Stimulated activated CD4-positive, alpha-beta T cell treated with anti-CD3 and anti-CD28 coated beads, Interleukin-4, amount 100 ng/mL, for 4 hours (primary cell): ENCODE data around the gene SLC16A13.
"Not testable (repeated sequence)": the region's sequence is repeated elsewhere in the genome, so short reads cannot be mapped to it uniquely, and the experiment has no call there.

Experiments
- DNase-seq, 2 experiments: peaks; one replicate each; pipeline ENCODE4 v3.0.0-alpha.2; 2020

The SLC16A13 gene

DNA sequence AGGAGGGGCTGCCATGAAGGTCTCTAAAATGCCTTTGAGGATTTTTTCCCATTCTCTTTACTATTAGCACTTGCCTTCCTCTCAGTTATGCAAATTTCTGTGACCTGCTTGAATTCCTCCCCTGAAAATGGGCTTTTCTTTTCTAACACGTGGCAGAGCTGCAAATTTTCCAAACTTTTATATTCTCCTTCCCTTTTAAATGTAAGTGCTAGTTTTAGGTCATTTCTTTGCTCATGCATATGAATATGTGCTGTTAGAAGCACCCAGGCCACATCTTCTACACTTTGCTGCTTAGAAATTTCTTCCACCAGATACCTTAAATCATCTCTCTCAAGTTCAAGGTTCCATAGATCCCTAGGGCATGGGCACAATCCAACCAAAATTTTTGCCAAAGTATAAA, 32.5 kb downstream of the SLC16A13 start:
- DNase-seq, result no peak

DNA sequence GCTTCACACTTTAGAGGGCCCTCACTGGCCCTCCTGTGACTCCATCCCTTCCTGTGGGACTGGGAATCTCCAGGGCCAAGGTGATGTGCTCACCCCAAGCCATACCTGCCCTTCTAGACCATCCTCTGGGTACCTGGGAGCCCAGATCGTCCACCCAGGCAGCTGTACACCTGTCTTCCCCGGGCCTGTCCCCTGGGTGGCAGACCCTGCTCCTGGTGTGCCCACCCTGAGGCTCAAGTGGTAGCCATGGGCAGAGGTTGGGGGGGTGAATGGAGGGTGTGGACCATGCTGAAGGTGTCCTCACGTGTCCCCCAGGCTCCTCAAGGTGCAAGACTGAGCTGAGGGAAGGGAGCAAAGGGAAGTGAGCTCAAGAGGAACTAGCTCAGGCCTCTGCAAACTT, 34.9 kb downstream of the SLC16A13 start:
- DNase-seq, result no peak

DNA sequence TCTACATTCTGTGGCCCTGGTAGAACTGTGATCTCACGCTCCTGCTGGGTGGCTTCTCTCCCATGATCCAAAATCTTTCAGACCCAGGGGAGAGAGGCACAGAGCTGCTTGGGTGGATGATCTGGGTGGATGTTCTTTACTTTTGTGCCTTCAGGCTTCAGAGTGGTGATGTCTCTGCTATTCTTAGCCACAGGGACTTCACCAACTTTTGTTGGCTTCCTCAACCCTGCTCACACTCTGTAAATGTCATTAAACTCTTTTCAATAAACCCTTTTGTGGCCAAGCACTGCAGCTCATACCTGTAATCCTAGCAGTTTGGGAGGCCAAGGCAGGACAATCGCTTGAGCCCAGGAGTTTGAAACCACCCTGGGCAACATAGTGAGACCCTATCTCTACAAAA, 36.6 kb downstream of the SLC16A13 start:
- DNase-seq, result no peak

DNA sequence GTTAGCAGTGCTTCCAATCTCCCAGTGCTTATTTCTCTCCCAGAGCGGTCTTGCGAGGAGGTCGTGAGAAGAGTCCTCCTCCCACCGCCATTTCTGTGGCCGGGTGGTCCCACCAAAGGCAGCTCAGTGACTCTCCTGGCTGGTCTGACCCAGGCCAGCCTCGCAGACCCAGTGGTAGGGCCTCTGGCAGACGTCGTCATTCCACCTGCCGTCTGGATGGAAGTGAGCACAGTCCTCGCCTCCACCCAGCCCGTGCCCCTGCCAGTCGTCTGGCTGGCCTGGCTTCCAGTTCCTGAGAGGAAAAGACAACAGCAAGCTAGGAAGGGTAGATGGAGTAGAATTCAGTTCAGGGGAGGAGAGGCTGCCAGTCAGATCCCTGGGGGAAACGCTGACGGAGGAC, 39.1 kb downstream of the SLC16A13 start:
- no peak for DNase-seq

DNA sequence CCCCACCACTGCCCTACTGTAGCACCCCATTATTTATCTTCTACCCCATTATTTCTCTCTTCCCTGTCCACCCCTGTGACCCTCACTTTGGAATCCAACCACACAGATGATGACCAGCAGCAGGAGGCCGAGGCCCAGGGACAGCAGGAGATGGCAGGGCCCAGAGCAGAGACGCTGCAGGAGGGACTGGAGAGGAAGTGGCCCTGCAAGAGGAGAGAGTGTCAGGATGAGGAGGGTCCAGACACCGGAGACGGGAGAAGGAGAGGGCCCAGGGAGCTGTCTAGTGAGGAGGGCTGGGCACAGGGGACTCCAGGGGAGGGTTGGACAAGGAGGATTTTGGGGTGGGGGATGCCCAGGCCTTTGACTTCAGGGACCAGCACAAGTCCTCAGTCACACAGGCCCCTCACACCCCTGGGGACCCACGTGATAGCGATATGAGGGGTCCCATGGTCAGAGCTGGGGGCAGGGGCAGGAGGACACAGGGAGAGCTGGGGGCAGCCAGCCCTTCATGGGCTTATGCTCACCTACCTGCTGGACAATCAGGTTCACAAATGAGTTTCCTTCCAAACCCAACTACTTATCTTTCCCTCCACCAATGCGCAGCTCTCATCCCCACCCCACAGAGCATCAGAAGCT, 42.2 kb downstream of the SLC16A13 start:
- DNase-seq, result no peak

DNA sequence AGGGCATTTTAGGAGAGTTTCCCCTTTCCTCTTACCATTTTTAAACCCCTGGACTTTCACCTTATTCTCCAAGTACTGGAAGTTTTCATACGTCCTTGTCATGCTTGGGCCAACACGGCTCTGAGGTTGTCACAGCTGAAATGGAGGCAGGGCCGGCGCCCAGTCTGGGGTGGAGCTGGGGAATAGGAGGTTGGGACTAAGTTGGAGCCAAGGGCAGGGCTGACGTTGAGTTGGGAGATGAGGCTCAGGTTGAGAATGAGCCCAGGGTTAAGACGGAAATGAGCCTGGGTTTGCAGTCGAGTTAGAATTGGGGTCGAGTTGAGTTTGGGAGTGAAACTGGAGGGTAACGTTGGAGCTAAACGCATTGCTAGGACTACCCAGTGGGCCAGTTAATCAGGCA, 42.9 kb downstream of the SLC16A13 start:
- DNase-seq, result no peak

DNA sequence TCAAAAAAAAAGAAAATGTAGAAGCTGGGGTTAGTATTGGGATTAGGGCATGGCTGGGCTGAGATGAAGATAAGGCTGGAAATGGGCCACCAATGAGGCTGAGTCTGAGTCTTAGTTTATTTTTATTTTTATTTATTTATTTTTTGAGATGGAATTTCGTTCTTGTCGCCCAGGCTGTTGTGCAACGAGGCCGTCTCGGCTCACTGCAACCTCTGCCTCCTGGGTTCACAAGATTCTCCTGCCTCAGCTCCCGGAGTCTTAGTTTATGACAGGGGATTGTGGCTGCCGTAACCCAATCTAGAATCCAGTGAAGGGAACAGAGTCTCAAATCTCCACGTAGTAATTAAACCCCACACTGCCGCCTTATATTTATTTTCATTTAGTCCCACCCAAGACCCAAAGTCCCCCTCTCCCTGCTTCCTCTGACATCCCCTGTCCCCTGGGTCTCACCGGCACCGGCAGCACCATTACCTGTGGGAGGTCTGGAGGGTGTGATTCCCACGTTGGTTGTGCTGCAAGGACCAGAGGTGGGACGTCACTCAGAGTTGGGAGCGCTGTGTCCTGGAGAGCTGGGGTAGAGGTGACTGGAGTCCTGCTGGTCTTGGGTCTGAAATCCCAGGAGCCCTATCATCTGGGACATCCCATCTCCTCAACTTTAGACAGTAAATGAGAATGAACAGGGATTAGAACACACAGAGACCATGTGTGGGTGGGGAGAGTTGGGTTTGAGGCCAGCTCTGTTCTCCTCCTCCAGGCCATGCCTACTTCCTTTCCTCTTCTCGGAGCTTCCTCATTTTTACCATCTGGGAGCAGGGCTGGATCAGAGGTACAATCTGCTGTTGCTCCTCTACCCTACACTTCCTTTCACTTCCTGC, 44.0 kb downstream of the SLC16A13 start, which contains the start of gene CLEC10A:
Gene CLEC10A, minus strand, starts transcription at position 671 of the 875 bp plus-strand sequence. CDS start 1,439 bp downstream, outside the sequence.
- no peak for DNase-seq

DNA sequence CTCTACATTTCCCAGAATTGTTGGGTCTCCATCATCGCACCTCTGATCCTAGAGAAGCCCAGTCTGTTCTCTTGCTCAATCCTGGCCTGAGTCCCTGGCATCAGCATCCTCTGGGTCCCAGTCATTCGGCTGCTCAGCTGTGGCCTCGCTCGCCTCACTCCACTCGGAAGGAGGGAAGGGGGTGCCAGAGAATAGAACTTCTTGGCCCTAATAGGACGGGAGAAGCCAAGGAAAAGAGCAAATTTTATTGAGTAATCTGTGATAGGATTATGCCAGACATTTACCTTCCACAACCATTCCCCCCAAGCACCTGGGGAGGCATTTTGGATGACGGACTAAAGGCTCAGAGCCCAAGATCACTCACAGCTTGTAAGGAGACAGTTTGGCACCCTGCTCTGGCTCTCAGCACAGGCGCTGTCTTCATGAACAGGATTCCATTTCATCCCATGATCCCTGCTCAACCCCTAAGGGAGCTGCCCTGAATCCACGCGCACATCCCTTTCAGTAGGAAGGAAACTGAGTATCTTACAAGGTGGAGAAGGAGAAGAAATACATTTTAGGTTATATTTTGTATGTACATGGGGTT, 44.7 kb downstream of the SLC16A13 start:
- DNase-seq, result no peak

DNA sequence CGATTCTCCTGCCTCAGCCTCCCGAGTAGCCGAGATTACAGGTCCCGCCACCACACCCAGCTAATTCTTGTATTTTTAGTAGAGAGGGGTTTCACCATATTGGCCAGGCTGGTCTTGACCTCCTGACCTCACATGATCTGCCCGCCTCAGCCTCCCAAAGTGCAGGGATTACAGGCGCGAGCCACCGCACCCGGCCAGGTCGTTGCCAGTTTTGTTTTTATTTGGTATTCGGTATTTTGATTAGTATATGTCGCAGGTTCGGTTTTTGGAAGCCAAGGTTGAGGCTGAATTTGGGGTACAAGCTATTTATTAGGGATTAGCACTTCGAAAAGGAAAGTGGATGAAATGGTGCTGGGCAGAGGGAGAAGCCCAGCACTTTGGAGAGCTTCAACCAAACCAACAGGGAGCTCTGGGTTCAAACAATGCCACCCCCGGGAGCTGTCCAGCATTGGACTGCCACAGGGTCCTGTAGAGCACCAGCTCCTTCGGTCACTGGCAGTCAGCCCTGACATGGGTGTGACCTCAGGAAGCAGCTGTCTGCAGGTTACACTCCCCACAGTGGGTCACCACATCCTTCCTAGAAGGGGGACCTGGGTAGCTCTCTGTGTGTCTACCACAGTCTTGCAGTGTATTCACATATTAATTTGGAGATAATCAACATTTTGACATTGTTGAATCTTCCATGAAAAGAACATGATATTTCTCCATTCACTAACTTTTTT, 45.7 kb downstream of the SLC16A13 start:
- DNase-seq, result no peak

DNA sequence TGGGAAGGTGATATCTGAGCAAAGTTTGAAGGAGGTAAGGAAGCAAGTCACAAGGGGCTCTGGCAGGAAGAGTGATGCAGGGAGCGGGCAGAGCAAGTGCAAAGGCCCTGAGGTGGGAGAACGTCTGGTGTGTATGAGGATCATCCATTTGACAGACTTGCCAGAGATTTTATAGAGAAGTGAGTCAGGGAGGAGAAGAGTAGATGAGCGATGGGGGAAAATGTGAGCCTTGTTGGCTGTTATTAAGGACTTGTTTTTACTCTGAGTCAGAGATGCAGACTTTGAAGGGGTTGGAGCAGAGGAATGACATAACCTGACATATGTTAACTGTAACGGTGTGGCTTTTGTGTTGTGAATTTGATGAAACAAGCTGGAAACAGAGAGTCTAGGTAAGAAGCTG, 47.8 kb downstream of the SLC16A13 start:
- DNase-seq, result no peak

DNA sequence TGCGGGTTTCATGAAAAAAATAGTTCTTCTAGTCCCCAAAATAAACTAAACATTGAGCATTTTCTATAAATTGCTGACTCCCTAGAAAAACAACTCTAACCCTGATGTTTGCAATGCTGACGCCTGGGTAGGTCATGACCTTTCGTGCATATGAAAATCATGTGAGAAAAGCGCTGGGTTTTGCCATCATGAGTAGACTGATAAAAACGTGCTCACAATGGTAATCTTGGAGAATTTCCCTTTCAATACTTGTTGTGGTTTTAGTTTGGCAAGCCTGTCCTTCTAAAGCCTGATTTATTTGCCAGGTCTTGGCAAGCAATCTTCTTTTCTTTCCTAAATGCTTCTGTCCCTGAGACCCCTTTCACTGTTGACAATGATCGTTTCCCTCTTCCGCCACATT, 48.3 kb downstream of the SLC16A13 start:
- DNase-seq, result no peak

DNA sequence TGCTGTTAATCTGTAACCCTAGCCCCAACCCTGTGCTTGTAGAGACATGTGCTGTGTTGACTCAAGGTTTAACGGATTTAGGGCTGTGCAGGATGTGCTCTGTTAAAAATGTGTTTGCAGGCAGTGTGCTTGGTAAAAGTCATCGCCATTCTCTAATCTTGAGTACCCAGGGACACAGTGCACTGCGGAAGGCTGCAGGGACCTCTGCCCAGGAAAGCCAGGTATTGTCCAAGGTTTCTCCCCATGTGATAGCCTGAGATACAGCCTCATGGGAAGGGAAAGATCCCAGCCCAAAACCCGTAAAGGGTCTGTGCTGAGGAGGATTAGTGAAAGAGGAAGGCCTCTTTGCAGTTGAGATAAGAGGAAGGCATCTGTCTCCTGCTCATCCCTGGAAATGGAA, 52.6 kb downstream of the SLC16A13 start:
- DNase-seq, result not testable (repeated sequence)

DNA sequence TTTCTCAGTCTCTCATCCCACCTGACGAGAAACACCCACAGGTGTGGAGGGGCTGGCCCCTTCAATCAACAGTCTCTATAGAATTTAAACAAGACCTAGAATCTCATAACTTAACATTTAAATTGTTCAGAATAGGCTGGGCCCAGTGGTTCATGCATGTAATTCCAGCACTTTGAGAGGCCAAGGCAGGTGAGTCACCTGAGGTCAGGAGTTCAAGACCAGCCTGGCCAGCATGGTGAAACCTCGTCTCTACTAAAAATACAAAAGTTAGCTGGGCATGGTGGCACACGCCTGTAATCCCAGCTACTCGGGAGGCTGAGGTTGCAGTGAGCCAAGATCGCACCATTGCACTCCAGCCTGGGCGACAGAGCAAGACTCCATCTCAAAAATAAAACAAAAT, 53.8 kb downstream of the SLC16A13 start:
- DNase-seq, result not testable (repeated sequence)
